Subcutaneous adipose tissue (tissue), 4 donors: Measurements from ENCODE around the gene TLR3. TPM values are rescaled to one million over a fixed set of nuclear protein-coding genes. Genes with fewer than 3 reads are reported as not detected.

ENCODE experiments used
- total RNA-seq, 4 donors: library from RNA; depleted of rRNA; stranded (reverse); fragments of >200 nt; gene quantifications; one replicate each; pipeline ENCODE4 v1.1.0, GENCODE V29; 2016
- TF ChIP-seq, protein P1 (sequence below): fragments of 450-650 bp; IDR thresholded peaks from one replicate; pipeline ENCODE4 v1.5.1; 2016; ENCODE audit warnings: low read depth, mild to moderate bottlenecking, control low read depth, antibody characterized with exemption, moderate library complexity

The TLR3 gene
- total RNA-seq, 4 donors from 2014 or later = 4.1 to 12.2 (median 8.1) TPM

- TF ChIP-seq, protein P1, sequence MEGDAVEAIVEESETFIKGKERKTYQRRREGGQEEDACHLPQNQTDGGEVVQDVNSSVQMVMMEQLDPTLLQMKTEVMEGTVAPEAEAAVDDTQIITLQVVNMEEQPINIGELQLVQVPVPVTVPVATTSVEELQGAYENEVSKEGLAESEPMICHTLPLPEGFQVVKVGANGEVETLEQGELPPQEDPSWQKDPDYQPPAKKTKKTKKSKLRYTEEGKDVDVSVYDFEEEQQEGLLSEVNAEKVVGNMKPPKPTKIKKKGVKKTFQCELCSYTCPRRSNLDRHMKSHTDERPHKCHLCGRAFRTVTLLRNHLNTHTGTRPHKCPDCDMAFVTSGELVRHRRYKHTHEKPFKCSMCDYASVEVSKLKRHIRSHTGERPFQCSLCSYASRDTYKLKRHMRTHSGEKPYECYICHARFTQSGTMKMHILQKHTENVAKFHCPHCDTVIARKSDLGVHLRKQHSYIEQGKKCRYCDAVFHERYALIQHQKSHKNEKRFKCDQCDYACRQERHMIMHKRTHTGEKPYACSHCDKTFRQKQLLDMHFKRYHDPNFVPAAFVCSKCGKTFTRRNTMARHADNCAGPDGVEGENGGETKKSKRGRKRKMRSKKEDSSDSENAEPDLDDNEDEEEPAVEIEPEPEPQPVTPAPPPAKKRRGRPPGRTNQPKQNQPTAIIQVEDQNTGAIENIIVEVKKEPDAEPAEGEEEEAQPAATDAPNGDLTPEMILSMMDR = no peak
These were observed 10.0 kb upstream of the TLR3 start for GRCh38 chr4:186058980-186059316.

DNA sequence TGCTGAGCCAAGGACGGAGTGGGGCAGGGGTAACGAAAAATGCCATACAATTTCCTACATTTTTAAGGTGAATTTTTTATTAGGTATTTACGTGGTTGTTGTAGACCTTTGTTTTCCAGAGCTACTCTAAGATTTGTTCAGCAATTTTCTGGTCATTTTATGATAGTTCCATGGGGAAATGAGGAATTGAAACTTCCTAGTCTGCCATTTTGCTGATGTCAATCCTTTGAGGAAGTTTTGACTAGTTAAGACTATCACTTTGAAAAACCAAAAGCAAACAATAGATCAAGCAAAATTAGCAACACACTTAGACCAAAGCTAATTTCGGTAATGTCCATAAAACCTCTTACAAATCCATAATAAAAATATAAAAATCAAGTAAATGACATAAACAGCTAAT, 7.0 kb upstream of the TLR3 start:
- TF ChIP-seq, protein P1 = no peak

GRCh38 chr4:186067757-186068385, 1.1 kb upstream of the TLR3 start:
- TF ChIP-seq, protein P1 = no peak

DNA sequence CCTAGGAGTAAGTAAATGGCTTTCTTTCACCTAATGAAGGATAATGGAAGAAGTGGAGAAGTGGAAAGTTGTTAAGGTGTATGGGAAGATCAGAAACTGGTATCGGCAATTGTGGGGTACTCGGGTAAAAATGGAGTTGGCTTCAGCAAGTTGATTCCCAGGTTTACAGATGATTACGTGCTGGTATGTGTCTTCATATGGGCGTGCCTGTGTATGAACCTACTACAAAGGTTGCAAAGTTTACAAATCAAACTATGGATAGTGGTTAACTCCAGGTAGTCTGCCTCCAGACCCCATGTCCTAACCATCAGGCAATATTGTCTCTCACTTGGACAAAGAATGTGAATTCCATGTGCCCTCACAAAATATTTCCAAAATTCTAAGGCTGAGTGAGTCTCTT, 773 bp downstream of the TLR3 start:
- TF ChIP-seq, protein P1 = no peak

- TF ChIP-seq, protein P1 = no peak
These were observed 3.6 kb downstream of the TLR3 start for GRCh38 chr4:186072516-186072915.

GRCh38 chr4:186074189-186074588, 5.2 kb downstream of the TLR3 start:
- TF ChIP-seq, protein P1 = no peak

DNA sequence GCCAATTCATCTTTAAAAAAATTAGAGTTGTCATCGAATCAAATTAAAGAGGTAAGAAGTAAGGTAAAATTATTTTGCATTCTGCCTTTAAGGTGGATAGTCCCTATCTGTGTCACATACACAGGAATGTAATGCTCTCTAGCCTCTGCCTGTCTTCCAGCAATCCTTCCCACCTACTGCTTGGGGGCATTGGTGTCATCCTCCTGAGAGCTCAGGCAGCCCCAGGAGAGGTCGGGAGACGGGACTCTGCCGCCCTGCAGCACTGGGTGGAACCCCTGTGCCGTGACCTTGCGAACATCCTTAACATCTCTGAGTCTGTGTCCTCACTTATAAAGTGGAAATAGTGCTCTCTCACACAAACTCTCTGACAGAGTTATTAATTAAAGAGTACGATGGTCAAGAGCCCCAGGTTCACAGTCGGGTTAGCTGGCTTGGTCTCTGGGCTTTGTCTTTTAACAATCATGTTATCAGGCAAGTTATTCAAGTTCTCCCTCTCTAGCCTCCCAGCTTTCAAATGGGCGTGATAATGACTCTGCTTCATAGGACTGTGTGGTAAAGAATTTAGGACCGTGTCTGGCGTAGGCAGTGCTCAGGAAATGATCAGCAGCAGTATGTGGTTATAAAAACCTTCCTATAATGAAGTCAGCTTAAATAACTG, 10.2 kb downstream of the TLR3 start:
- TF ChIP-seq, protein P1 = no peak
